Gastrocnemius medialis (tissue), 4 donors: ENCODE measurements around the gene ENTHD1.

Source experiments
- CTCF ChIP-seq, 5 experiments: fragments of 450-650 bp in 3 of 5; fragments of 200-600 bp in 2 of 5; sonication (generic) in 2 of 5; IDR thresholded peaks in 4 of 5; conservative IDR thresholded peaks in 1 of 5; 1 replicate in 4 of 5; 2 replicates in 1 of 5; pipeline ENCODE4 v1.5.1; 2016 to 2019; ENCODE audit warnings: antibody characterized with exemption in 5 of 5, mild to moderate bottlenecking in 3 of 5, moderate library complexity in 3 of 5
- POLR2A ChIP-seq, 2 donors: fragments of 450-650 bp; IDR thresholded peaks; one replicate each; pipeline ENCODE4 v1.6.1; 2017; ENCODE audit warnings: antibody characterized with exemption in 2 of 2, mild to moderate bottlenecking in 2 of 2, moderate library complexity in 2 of 2

- TF ChIP-seq CTCF (IDR thresholded peaks at IDR 0.05 in 4 of 5, conservative IDR thresholded peaks at IDR 0.05 in 1 of 5) (no peak), POLR2A (IDR thresholded peaks at IDR 0.05) (no peak)
Observed at GRCh38 chr22:39943337-39943736, 49.8 kb upstream of the ENTHD1 start.
